HK-2 (cell line): ENCODE results near the gene TXNL4B.
"Not testable (repeated sequence)": the region's sequence is repeated elsewhere in the genome, so short reads cannot be mapped to it uniquely, and the experiment has no call there.

ENCODE experiments used
- DNase-seq: peaks from one replicate; pipeline ENCODE4 v3.0.0-alpha.2; 2018; ENCODE audit not compliant: unreplicated experiment

The TXNL4B gene

DNA sequence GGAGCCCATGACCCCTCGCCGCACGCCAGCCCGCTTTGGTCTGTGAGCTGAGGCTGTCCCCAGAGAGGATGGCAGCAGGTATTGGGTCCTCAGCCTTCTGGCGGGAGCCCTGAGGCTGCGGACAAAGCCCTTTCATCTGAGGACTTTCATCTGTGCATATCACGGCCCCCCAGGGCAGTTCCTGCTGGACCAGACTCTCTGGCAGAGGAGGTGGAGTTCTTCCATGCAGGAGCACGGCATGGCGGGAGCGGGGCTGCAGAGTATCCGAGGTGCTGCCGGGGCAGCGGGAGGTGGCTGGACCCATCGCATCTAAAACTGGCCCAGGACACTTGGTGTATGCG is 19.0 kb upstream of the TXNL4B start:
- DNase-seq: no peak

- peak; percentile 37 for DNase-seq
These were observed 18.4 kb upstream of the TXNL4B start for GRCh38 chr16:72111657-72112451.

DNA sequence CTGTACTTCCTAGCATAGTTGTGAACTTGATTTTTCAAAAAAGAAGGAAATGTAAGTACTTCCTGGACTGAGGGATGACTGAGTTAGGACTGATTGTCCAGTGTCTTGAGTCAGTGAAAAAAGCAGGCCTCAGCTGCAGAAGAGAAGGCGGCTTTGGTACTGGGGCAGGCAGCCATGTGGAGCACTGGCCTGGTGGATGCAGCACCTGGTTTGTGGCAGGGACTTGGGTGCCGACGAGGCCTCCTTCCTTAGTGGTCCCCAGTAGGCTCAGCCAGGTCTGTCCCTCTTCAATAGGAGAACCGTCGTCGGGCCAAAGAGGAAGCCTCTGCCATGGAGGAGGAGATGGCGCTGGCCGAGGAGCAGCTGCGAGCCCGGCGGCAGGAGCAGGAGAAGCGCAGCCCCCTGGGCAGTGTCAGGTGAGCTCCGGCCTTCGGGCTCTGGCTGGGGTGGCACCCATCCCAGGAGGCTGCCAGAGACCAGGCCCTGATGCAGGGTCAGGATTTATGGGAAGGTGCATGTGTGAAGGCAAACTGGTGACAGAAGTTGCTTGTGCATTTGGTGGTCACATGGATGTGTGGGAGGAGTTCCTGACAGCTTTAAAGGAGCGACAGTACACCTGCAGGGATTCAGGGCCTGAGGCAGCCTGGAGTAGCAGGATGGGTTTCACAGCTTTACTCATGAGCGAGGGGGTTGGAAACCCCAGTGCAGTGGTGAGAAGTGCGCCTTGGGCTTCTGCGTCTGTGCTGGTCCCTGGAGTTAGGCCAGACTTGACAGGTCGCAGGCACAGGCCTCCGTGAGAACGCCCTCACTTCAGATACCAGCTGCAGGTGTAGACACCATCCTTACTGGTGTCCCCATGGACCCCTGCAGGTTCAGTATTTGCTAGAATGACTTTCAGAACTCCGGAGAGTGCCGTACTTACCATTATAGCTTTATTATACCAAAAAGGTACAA is 17.5 kb upstream of the TXNL4B start:
- no peak for DNase-seq

- DNase-seq: no peak
These were observed 16.6 kb upstream of the TXNL4B start for GRCh38 chr16:72109966-72110530.

DNA sequence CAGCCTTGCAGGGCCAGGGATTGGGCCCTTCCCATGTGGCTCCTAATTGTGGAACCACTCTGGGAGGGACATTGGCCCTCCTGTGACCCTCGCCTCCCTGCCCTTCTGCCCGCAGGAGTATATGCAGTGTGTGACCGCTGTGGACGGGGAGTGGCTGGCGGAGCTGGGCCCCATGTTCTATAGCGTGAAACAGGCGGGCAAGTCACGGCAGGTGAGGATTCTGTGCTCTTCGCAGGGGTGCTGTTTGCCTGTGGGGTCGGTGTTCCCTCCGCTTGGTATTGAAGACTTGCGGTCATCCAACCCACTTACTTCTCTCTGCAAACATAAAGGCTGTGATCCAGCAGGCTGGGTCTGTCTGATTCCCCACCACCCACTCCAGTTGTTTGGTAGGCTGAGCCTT is 15.9 kb upstream of the TXNL4B start:
- DNase-seq: no peak

- no peak for DNase-seq
These were observed 15.1 kb upstream of the TXNL4B start for GRCh38 chr16:72108353-72109102.

- no peak for DNase-seq
These were observed 14.0 kb upstream of the TXNL4B start for GRCh38 chr16:72107371-72107770.

- DNase-seq: no peak
These were observed 12.6 kb upstream of the TXNL4B start for GRCh38 chr16:72105978-72106377.

- DNase-seq: no peak
These were observed 11.5 kb upstream of the TXNL4B start for GRCh38 chr16:72104905-72105304.

DNA sequence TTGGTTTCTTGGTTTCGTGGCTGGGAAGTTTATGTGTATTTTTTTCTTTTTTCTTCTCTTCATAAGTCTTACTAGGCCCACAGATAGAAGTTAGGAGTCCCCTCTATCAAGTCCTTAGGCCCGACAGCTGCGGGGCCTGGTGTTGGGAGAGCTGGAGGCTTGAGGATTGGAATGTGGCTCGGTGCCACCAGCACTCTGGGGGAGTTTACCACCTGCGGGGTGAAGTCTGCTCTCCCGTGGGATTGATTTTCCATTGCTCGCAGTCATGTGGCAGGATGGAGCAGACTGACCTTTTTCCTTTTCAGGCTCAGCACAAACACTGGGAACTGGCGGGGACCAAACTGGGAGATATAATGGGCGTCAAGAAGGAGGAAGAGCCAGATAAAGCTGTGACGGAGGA is 7.8 kb upstream of the TXNL4B start:
- no peak for DNase-seq

GRCh38 chr16:72099377-72099818 is 6.0 kb upstream of the TXNL4B start:
- peak; percentile 42 for DNase-seq

GRCh38 chr16:72098936-72099335 is 5.5 kb upstream of the TXNL4B start:
- no peak for DNase-seq

DNA sequence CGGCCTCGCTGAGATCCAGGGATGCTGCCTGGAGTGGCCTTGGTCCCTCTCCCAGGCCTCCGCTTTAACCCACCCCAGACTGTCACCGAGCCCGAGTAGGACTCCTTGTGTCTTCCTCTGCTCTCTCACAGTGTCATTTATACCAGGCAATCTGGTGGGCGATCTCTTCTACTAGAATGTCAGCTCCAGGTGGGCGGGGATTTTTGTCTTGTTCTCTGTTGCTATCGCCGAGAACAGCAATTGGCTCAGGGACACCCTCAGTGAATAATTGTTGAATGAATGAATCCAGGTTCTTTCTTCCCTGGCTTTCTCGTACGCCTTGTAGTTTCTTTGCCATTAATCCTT is 818 bp upstream of the TXNL4B start:
- no peak for DNase-seq

GRCh38 chr16:72092832-72093447 is 480 bp downstream of the TXNL4B start:
- DNase-seq: peak; percentile 31

DNA sequence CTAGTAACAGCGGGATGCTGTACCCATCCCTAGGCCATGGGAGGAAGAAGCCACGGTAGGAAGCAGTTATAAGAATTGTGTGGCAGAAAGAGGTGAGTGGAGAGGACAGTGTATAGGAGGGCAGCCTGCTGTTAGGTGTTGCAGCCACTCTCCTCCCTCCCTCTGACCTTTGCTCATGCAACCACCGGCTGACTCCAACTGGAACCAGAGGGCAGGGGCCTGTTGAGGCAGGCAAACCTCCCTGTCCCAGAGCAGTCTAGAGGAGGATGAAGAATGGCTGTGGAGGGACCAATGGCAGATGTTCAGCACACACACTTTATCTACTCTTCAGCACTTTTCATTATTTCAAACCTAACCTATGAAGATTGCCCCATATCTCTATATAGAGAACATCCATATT is 2.2 kb downstream of the TXNL4B start:
- DNase-seq: no peak

DNA sequence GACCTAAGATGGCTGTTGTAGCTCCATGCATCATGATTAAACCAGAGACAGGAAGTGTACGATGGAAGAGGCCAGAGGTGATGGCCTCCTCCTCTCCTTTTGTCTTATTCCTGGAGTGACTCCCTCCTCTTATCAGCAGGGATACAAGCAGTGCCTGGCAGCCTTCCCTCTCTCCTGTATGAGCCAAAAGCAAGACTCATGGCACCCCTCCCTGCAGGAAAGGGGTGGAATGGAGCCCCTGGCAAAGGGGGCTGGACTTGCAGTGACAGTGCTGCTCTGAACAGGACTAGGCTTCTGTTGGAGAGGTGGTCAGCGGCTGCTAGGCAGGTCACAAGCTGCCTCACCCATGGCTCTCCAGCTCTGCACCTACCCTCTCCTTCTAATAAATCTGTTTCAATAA is 8.4 kb downstream of the TXNL4B start:
- no peak for DNase-seq

- DNase-seq: no peak
These were observed 9.0 kb downstream of the TXNL4B start for GRCh38 chr16:72084445-72084844.

DNA sequence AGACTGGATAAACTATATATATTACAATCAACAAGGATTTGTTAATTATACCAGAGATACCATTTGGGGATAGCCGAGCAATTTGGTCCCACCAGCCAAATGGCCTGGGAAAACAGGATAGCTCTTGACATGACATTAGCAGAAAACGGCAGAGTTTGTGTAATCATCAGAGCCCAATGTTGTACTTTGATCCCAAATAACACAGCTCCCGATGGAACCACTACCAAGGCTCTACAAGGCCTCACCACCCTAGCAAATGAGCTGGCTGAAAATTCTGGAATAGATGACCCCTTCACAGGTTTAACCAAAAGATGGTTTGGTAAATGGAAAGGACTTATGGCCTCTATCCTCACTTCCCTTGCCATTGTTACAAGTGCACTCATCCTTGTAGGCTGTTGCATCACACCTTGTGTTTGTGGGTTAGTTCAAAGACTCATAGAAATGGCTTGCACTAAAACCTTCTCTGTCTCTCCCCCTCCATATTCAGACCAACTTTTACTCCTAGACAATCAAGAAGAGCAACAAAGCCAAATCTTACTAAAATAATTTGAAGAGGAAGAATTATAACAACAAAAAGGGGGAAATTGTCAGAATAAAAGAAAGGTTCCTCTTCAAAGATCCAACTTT is 9.5 kb downstream of the TXNL4B start:
- no peak for DNase-seq

DNA sequence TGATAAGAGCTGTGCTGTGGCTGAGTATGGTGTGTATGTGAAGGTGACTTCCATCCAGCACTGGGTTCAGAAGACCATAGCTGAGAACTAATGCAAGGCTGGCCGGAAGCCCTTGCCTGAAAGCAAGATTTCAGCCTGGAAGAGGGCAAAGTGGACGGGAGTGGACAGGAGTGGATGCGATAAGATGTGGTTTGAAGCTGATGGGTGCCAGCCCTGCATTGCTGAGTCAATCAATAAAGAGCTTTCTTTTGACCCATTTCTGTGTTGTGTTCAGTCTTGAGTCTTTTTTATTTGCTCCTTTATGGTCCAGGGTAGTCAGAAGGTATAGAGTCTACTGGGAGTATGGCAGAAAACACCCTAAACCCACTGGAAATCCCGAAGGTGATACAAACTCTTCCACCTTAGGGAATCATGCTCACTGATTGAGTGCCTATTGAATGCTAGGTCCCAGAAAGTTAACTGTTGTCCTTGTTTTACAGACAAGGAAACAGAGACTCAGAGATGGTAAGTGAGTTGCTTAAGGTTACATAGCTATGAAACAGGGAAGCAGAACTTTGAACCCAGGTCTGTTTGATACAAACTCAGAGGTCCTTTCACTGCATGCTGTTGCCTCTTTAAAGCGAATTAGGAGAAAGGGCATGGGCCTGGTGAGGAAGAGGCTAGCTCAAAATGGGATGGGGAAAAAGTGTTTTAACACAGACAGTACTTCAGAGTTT is 16.3 kb downstream of the TXNL4B start:
- not testable (repeated sequence) for DNase-seq

- DNase-seq: not testable (repeated sequence)
These were observed 18.4 kb downstream of the TXNL4B start for GRCh38 chr16:72075067-72075466.
